GM21381 (cell line): ENCODE data around the gene C6orf136.

Source experiments
- ATAC-seq: cut with Tn5 transposase; IDR thresholded peaks from one replicate; pipeline ENCODE4 v1.9.1; 2021; ENCODE audit warnings: mild to moderate bottlenecking, moderate library complexity; ENCODE audit not compliant: unreplicated experiment

The C6orf136 gene

DNA sequence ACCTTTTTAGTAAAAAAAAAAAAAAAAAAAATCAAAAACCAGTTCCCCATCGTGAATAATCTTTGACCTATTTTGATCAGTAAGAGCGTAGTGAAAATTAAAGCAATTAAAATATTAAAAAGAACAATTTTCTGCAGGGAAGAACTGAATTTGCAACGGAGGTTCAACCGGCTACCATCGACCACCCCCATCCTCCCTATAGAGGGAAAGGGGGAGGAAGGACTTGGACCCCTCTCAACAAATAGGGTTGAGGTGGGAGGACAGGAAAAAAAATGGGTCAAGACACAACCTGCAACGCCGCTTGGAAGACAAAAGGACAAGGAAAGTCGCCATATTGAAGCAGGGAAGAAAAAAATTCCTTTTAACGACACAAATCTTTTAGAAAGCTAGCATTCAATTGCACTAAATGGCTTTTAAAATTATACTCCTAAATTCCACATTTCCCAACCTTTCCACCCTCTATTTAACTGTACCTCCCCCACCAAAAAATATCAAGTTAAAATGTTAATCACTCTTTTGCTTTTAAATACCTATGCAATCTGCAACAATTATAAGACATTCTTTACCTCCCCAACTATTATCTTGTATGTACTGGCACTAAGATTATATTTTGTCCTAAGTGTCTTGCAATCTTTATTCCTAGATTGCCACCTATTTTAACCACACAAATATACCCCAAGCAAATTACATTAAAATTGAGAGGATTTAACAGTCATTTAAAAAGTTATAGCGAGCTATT is 31.5 kb upstream of the C6orf136 start:
- no peak for ATAC-seq

DNA sequence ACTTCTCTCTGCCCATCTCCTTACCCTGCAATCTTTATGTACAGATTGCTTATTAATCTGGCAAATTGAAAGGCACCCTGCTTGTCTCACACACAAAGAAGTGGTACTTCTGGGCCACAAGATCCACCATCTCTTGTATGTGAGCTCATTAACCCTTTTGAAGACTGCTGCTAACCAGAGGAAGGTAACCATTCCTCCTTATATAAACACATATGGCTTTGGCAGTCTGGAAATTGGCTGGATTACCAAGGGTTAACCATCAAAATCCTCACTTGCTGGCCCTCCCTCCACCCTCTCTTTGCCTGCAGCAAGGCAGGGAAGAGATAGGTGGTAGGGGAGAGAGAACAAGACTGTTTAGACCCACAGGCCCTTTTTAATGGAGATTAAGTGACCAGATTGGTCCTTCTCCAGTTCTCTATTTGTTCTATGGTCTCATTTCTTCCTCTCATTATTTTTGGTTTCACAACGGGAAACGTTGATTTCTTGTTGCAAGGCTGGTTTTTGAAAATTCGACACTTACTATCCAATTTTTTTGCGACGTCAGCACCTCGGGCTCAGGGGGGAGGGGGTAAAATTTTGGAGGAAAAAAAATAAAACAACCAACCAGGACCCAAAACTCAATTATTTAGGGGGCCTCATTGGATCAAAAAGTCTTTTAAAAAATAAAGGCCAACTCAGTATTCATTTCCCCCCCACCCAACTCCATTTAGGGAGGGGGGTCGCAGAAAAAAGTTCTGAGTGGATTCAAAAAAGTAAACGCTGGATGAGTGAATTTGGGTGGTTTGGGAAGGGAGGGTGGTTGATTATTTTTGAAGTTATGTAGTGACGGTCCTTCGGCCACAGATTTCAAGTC is 30.7 kb upstream of the C6orf136 start:
- no peak for ATAC-seq

DNA sequence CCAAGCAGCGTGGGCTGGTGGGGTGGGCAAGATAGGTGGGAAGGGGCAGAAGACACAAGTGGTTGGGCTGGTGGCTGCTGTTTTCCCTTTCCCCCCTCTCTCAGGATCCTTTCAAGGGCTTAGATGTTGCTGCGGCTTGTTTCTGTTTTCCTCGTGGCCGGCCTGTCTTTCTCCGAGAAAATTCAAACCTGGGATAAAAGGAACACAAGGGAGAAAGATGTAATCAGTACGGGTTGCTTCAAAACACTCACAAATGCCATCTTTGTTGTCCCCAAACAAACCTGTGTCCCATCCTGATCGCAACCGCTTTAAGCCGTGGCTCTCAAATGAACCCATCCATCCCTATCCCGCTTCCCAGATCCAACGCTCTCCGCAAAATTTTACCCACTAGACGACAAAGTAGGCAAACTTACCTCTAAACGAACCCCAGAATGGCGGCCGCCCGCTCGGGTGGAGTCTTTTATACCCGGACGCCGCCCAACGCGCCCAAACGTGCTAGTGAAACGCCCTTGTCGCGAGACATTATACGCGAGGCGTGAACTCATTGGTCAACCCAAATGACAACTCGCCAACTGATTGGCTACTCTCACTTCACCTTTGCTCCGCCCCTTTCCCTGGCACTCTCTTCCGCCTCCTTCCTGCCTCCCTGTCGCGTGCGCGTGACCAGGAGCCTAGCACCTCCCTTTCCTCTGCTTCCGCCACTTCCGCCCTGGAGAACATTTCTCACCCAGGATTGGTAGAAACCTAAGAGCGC is 29.9 kb upstream of the C6orf136 start, which contains the start of gene PPP1R10:
Gene PPP1R10 (minus strand): TSS at position 433 of the 754 bp plus-strand sequence. CDS start 7,299 bp downstream, outside the sequence.
- ATAC-seq, result peak; percentile 80

DNA sequence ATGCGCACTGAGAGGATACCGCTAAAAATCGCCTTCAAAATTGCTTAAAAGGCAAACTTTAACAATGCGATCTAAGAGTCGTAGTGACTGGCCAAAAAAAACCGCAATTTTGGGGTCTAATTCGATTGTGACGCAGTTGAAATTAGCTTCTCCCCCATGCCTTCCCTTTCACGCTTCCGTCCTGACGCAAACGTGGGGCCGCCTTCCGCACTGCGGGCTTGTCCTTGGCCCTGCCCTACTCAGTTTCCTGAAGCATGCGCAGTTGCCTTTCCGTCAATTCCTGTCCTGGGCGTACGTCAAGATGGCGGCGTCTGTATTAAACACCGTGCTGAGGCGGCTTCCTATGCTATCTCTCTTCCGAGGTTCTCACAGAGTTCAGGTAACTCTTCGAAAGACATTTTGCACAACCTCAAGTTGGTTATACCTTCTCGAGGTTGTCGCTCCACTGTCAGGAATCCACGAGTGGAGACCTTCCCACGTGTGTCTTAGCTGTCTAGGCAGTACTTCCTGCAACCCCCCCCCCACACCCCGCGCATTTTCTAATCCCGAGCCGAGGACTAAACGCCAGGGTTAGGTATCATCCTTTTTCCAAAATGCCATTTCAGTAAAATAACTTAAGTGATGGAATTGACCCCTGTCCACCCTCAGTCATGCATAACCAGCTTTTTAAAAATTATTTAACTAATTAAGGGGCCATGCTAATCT is 29.2 kb upstream of the C6orf136 start, which contains the start of gene MRPS18B:
Gene MRPS18B (plus strand): TSS at position 276 of the 705 bp plus-strand sequence. CDS start 26 bp downstream, at position 302.
- peak; percentile 72 for ATAC-seq

DNA sequence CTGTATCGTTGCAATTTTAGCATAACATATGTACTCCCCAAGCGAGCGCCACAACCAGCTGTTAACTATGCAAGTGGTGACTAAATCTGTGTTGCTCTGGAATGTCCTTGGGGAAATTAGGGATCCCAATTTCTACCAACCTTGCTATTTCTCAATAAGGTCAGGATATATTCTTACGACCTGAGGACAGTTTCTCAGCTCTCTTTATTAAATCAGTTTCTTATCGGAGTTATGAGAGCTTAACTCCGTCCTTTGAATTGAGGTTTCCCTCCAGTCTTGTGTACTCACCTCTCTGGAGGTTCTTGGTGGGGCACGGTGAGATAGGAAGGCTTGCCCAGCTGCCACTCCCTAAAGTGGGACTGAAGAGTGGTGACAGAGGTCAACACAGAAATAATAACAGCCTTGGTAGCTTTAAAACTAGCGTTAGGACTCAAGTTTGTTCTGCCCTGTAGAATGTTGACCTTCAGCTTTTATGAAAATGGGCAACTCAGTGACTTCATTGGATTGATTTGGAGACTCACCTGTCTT is 28.6 kb upstream of the C6orf136 start:
- no peak for ATAC-seq

DNA sequence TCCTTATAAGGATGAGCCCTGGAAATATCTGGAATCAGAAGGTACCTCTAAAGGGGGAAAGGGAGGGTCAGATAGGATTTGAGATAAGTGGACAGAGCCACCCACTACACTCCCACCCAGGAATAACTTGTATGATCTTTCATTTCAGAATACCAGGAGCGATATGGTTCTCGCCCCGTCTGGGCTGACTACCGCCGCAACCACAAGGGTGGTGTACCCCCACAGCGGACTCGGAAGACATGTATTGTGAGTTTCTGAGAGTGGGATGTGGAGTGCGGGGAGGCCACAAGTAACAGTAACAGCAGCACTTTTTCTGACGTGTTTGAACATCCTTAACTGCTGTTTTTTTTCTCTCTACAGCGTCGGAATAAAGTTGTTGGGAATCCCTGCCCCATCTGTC is 27.4 kb upstream of the C6orf136 start:
- ATAC-seq, result no peak

DNA sequence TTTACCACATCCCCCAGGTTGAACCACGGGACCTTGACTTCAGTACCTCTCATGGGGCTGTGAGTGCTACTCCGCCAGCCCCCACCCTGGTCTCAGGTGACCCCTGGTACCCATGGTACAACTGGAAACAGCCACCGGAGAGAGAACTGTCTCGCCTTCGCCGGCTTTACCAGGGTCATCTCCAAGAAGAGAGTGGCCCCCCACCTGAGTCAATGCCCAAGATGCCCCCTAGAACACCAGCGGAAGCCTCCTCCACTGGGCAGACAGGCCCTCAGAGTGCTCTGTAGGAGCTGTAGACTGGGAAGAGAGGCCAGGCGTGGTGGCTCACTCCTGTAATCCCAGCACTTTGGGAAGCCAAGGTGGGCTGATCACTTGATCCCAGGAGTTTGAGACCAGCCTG is 21.4 kb upstream of the C6orf136 start:
- no peak for ATAC-seq

DNA sequence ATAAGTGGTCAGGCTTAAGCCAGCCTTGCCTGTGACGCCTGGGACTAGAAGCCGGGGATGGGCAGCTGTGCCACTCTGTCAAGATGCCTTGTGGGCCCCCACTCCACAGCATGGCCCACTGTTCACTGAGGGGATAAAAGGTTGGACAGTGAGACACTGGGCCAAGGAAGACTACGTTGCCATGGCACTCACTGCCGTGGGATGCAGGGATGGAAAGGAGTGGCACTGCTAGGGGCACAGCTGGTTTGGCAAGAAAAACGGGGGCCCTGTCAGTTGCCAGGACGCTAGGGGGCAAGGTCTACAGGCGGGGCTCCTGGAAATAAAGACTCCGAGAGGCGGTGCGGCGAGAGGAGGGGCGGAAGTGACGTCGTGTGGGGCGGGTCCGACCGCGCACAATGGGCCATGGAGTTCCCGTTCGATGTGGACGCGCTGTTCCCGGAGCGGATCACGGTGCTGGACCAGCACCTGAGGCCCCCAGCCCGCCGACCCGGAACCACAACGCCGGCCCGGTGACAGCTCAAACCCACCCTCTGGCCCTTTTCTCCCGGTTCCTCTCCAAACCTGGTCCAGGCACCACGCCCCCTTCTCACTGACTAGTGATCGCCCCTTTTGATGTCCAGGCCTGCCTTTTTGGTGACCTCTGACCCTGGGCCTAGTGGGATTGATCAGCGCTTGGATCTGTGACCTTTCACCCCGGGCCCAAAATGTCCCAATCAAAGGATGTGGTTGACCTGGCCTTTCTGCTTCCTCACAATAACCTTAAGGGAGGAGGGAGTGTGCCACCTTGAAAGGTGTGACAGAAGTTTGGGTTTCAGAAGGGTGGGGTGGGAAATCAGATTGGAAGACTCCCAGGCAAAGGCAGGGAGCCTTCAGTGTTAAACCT is 20.2 kb upstream of the C6orf136 start, which contains the start of gene ATAT1:
Gene ATAT1 (plus strand): TSS at position 391 of the 883 bp plus-strand sequence.
- ATAC-seq, result peak; percentile 81

DNA sequence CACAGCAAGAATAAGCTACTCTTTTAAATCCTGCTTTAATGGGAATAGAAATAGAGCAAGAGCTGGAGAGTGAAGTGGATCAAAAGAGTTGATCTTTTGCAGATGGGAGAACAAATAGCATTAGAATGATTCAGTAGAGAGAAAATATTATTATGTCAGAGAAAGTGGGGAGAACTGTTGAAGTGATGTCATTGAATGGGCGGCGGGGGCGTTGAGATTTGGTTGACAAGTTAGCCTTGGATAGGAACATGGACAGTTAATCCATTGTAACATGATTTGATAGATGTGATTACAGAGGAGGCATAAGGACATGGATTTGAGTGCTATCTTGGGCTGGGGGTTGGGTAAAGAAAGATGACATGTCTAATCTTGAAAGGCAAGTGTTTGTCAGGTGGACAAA is 11.1 kb upstream of the C6orf136 start:
- no peak for ATAC-seq

DNA sequence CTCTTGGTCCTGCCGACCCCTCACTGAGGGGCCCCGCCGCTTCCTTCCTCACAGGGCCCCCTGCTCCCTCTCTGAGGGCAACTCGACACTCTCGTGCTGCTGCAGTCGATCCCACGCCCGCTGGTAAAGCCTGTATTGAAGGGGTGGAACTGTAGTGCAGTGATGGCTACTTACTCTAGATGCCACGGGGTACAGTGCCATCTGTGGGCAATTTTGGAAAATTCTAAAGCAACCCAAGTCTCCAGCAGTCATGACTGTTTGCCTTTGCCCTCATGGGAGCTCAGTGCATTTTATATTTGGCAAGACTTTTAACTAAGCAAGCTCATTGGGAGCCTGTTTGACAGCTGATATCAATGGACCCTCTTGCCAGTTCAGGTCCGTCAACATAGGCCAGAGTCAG is 6.5 kb upstream of the C6orf136 start:
- ATAC-seq, result no peak

DNA sequence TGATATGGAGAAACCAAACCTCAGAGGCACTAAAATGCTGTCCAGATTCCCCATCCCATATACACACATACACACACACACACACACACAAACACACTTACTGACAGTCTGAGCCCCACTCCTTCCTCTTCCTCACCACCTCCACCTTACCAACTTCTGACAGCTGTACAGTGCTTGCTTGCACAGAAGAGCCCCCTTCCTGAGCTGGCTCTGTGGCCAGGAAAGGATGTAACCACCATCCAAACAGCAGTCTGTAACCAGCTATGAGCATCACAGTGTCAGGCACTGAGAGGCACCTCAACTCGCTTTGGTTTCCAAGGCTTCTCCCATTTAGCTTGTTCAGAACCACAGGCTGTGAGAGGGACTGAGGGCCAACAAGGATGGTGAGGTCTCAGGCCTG is 5.9 kb upstream of the C6orf136 start:
- ATAC-seq, result no peak

DNA sequence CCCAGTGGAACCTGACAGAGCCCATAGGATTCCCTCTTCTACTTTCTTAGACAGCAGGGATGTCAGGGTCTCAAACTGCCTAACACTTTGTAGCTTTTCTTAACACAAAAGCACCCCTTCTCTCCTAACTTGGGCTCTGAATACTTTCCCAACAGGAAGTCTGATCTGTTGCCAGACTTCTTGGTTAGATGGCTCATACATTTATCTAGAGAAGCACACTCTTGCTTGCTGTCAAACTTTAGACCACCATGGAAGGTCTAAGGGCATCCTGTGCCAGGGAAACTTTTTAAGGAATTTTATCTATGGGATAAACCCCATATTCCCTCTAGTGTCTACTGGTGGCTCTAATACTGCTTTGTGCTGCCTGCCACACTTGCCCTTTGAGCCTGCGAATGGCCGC is 3.3 kb upstream of the C6orf136 start:
- ATAC-seq, result no peak

DNA sequence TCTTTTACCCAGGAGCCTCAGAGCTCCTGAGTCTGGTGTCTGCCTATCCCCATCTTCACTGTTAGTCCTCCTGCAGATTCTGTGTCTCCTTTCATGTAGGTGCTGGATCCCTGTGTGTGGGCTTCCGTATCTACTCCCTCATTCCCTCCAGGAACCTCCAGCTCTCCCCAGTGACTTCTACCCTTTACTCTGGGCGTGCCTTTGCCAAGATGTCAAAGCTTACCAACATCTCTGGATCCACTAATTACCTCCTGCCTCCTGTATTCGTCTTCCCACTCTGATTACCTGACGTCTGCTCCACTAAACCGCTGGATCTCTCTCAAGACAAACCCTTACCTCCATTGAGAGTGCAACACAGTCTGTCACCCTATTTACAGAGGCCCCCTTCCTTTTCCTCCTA is 2.2 kb upstream of the C6orf136 start:
- ATAC-seq, result no peak

DNA sequence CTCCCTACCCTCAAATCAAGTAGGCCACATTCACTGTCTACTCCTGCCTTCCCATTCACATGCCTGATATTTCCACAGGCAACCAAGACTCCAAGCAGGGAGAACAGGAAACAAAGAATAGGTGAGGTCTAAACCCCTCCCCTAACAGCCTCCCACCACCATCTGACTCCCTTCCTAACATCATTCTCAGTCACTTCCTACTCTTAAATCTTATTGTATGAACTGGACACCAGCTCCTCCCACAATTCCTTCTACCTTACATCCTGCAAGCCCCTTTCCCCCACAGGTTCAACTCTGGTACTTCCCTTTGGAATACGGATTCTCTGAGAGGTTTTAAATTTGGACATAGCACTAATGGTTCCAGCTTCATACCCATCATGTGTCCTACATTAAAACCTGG is 944 bp upstream of the C6orf136 start:
- ATAC-seq, result no peak

DNA sequence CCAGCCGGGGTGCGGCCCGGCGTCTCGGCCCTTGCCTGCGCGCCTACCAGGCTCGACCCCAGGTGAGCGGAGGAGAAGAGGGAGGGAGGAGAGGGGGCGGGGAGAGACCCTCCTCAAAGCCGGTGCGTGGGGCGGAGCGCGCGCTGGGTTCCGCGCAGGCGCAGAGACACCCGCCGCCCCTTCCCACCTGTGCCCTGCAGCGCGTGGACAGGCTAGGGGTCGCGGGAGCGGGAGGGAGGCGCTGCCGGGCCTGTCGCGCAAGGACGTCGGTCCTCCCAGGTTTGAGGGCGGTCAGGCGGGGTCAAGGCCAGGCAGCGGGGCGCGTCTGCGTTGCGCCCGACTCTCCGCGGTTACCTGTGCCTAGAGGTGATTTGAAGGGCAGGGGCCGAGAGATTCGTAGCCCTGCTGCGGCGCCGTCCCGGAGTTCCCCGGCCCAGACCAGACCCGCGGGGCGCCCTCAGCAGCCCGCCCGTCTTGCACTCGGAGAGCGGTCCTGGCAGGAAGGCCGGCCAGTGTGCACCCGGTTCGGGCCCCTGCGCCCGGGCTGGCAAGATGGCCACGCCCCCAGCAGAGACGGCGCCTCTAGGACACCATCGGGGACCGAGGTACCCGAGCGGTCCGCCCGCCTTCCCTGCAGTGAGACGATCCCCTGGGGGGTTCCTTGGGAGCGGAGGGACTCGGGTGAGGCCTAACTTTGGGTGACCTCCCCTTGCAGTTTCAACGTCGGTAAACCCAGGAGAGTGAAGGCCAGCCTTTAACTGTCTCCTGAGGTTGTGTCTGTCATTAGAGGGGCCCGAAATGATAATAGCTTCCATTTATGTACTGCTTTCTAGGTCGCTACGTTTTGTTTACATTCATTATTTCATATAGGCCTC is 546 bp downstream of the C6orf136 start:
- ATAC-seq, result peak; percentile 72

DNA sequence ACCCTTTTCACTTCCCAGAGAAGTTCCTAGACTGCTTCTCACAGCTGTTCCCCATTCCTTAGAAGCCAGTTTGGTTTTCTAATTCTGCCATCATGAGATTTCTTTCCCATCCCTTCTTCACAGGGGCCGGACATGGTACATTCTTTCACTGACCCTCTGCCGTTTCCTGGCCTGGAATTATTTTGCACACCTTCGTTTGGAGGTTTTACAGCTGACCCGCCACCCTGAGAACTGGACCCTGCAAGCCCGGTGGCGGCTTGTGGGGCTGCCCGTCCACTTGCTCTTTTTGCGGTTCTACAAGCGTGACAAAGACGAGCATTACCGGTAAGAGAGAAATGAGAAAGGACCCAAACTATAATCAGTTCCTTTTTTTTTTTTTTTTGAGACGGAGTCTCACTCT is 4.2 kb downstream of the C6orf136 start:
- no peak for ATAC-seq

DNA sequence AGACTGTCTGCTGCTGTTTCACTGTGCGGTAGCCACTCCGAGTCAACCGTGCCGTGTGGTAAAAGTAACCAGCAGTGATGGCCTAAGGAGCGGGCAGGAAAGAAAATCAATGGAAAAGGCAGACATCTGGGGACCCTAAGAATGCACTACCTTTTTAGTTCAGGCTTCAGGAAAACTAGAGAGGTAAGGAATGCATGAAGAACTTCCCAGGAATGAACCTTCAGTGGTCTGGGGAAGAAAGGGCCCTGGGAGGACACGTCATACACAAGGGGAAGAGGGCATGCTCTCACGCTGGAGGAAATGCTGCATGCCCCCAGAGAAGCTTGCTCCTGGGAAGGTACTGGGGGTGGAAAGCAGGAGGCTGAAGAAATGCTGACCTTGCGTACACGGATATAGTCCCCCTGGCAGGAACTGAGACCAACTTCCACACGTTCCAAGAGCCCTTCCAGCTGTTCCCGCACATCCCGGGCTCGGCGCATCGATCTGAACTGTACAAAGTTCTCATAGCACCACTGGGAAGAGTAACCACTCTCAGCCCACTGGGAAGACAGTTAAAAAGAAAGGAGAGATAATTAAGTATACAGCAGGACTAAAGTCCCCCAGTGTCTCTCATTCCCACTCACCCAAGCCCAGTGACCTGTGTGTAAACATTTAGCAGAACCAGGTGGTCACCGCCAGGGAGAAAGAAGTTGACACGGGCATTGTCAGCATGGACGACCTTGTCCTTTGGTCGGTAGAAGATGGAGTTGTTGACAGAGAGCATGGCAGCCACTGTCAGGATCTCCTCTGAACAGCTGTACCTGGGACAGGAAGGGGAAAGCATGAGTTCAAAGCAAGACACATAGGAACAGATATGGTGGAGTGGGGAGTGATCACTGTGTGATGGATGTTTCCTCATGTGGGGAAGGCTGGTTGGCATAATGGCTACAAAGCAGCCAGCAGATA is 8.1 kb downstream of the C6orf136 start:
- no peak for ATAC-seq
